ENCODE measurements around the gene LRP1B.
"Not testable (repeated sequence)": the region's sequence is repeated elsewhere in the genome, so short reads cannot be mapped to it uniquely, and the experiment has no call there.

The LRP1B gene

DNA sequence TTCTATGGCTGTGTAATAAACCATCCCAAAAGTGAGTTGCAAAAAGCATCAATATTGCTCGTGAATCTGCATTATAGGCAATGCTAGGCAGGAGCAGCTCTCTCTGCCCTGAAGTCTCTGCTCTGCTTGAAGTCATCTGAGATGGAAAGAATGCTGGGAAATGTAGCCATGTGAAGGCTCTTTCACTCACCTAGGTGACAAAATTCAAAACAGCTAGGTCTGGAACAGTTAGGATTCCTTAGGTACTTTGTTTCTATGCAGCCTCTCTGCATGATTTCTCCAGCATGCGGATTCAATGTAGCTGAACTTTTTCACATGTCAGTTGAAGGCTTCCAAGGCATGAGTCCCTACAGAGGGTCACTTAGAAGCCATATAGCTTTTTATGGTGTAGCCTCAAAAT lies 1383.7 kb downstream of the LRP1B start:
- no peak for DNase-seq

DNA sequence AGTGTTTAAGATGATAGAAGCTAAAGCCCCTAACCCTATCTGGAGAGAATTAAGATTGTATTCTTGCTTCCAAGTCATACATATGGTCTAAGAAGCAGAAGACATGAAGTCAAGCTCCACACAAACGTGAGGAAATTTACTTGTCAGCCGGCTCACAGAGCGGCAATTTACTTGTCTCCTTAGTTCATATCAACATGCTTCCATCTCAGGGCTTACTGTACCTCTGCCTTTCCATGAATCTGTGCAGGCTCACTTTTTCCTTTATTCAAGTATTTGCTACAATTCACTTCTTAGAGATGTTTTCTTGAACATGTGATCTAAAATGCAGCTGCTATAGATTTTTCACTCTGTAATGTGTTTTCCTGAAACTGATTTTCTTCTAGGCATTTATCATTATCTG lies 1386.4 kb downstream of the LRP1B start:
- DNase-seq, result no peak

DNA sequence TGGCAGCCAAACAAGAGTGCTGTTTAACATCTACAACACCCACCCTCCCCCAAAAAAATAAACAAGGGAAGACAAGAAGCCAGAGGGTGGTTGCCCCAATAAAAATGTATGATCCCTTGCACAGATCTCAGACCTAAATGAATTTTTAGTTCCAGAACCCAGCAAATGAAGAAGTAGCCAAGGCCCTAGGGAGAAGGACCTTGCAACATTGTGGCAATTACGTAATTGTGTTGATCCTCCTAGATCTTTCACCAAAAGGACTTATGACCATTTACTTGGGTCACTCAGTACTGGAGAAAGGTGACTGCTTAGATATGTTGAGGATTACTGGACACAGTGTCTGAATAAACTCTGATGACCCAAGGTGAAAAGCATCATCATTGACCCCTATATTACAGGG lies 1393.8 kb downstream of the LRP1B start:
- no peak for DNase-seq

DNA sequence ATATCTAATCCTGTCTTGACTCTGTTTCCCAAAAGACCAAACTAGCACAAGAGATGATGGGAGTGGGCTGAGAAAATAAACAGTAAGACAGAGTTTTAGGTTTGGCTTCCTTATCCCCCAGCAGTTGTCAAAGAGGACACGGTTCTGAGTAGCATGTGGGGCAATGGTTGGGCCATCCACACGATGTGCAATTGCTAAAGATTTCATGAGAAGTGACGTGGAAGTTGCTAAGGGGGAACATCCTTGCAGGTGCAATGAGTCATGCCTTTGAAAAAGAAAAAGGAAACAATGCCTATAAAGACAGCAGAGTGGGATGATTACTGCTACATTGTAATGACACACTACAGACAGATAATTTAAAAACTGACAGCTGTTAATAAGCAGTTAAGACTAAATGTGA lies 1395.8 kb downstream of the LRP1B start:
- no peak for DNase-seq

DNA sequence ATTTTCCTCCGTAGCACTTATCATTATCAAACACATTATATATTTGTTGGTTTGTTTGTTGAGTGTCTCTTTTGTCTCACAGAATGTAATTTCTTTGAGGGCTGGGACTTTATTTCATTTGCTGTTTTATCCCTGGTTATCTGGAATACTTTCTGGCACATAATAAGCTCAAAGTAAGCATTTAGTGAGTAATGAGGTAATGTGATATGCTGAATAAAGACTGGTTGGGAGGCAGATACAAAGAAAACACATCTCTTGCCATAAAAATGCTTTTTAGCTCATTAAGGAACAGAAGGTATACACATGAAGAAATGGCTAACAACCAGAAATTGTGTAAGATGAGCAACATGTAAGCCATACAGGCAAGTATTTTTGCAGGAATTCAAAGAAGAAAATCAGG lies 1411.8 kb downstream of the LRP1B start:
- no peak for DNase-seq

DNA sequence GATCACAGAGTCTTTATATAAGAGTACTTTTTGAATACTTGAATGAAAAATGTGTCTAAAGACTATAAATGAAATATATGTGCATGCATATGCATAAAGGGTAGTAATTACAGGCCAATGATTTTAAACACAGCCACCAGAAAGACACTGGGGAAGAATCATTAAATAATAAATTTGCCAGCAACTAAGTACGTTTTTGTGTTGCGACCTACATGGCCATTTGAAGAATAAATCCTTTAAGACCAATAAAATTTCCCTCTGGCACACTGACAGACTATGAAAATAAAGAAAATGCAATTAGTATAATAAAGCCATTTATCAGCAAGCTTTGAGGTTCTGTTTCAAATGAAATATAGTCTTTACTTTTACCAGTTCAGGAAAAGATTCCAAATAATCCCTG lies 1413.3 kb downstream of the LRP1B start:
- DNase-seq, result no peak

DNA sequence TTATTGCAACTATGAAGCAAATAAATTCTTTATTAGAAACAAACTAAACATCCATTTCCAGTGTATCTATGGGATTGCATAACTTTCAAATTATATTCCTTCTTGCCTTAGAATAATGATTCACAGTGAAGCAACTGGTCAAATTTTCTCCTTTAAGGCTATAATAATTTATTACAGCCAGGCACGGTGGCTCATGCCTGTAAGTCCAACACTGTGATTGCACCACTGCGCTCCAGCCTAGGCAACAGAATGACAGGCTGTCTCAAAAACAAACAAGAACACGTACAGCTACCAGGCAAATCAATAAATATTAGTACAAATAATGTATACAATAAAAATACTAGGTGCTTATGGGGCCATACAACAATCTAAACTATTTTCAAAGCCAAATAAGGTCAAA lies 1416.2 kb downstream of the LRP1B start:
- no peak for DNase-seq

DNA sequence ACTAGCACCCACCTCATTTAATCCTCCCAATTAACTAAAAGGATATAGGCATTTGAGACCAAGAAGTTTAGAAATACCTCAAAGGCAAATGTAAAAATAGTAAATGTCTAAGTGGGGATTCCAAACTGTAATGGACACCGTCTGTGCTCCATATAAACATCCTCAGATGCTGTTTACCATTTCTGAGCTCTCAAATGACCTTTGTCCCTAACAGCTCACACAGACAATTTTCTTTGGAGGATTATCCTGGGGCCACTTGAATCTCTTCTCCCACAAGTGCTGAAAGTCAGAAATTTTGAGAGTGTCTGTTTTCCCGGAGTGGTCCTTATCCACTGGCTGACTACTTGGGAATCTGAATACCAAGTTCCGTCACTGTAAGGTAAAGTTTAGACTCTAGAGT lies 1418.9 kb downstream of the LRP1B start:
- DNase-seq, result no peak

DNA sequence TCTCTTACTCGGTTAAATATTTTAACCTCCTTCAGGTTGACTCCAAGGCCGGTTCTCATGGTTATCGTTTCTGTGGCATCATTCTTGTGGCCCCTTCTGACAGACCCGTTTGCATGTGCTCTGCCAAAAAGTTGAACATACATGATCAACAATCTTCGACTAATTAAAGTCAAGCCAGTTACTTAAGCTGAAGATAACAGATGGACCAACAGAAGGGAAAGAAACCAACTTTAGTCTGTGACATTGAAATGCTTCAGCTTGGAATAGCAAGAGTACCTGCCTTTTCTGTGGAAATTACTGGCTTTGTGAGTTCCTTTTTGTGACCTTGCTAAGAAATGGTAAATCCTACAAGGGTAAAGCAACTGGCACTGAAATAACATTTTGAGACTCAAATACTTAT lies 1429.1 kb downstream of the LRP1B start:
- no peak for DNase-seq

DNA sequence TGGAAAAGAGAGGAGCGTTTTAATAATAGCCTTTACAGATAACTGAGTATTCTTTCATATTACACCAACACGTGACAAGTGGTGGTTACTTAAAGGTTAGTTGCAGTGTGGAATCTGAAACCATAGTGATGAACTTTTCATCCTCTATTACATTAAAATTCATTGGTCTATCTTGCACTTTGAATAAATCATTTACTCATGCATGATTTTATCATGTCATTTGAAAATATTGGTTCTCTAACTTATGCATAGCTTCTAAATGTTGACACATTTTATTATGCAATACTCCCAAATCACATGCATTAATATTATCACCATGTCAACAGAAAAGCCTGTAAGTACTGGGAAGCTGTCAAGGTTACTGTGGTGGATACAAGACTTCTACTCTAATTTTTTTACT lies 1432.2 kb downstream of the LRP1B start:
- no peak for DNase-seq

DNA sequence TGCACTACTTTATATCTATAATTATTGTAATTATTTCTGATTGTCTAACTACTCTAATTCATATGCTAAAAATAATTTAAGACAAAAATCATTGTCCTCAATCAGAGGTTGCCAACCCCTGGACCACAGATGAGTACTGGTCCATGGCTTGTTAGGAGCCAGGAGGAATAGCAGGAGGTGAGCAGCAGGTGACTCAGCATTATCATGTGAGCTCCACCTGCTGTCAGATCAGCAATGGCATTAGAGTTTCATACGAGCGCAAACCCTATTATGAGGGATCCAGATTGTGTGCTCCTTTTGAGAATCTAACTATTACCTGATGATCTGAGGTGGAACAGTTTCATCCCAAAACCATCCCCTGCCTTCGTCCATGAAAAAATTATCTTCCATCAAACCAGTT lies 1434.4 kb downstream of the LRP1B start:
- DNase-seq, result no peak

DNA sequence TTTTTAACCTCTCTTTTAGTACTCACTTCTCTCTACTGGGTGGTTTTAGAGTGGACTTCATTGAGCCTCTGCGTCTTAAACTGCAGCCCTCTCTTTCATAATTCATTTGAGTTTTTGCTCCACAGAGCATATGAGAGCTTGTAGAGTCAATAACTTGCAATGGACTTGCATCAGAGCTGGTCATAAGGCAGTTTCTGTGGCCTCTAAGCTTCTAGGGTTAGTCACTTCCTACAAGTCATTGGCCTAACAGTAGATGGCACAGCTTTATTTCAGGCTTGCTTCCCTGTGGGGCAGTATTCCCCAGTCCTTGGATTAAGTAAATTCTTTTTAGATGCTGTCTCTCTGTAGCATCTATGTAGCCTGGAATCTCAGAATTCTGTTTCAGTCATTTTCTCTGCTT lies 1435.7 kb downstream of the LRP1B start:
- DNase-seq, result no peak

DNA sequence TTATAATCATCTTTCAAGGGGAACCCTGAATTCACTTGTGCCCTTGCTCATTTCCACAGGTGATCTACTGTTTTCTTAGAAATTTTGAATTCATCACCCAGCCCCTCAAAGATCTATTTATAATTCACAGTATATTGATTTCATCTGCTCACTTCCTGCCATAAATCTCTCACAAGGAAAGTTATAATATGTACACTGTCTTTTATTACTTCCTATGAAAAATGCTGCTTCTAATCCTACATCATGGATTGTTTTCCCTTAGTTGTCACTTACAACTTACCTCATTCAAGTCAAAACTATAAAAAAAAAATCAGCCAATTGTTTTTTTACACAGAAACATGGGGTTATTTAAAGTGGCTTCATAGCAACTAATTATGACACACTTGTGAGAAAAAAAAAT lies 1443.0 kb downstream of the LRP1B start:
- DNase-seq, result no peak

DNA sequence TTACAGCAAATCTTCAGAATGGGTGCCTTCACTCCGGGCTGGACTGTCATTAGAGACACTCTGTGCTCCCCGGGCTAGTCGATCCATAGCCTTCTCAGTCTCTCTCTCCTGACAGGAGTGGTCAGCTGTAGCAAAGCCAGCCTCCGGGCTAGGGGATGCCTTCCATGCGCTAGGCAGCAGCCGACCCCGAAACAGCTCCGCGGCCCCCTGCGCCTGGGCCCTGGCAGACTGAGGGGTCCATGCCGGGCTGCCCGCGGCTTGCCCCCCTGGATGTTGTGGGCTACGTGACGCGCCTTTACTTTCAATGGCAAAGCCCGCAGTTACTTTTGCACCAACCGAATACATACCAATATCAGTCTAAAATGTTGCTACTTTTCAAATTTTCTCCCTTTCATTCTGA lies 1447.2 kb downstream of the LRP1B start:
- no peak for DNase-seq

DNA sequence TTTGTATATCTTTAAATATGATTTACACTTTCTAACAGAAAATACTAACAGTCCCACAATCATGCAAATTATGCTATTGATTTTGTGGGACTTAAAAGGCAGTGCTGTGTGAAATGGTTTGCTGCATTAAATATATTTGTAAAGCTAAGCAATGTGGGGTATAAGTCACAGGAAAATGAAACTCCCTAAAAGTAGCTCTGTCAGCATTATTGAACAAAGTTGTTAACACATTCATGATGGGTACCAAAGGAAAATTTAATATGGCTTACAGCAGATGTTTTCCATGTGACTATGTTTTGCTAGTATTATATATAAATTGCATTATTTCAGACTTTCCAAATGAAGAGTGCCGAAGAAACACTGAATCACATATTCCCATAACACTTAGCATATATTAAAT lies 1450.0 kb downstream of the LRP1B start:
- no peak for DNase-seq

DNA sequence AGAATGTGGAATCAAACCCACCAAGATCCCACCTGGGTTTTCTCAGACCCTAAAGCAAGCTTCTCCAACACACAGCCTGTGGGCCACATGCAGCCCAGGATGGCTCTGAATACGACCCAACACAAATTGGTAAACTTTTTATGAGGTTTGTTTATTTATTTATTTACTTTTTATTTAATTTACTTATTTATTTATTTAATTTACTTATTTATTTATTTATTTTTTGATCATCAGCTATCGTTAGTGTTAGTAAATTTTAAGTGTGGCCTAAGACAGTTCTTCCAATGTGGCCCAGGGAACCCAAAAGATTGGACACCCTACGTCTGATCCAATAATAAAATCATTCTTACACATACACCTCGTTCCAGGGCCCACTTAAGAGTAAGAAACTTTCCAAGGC lies 1451.1 kb downstream of the LRP1B start:
- DNase-seq, result no peak

DNA sequence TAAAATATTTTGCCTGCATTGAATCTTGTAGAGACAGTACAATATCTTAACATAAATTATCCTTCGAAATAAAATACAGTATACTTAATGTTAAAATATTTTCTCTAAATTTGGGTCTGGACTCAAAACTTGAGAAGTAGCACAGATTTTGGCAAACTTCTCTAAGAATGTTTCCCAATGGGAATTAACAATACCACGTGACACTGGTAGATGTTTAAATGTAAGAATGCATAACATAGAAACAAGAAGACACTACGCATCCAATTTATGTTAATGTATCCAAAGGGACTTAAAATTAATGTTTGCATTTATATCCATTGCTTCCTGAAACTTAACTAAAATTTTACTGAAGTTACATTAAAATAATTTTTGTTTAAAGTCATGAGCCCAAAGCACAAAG lies 1460.9 kb downstream of the LRP1B start:
- no peak for DNase-seq

DNA sequence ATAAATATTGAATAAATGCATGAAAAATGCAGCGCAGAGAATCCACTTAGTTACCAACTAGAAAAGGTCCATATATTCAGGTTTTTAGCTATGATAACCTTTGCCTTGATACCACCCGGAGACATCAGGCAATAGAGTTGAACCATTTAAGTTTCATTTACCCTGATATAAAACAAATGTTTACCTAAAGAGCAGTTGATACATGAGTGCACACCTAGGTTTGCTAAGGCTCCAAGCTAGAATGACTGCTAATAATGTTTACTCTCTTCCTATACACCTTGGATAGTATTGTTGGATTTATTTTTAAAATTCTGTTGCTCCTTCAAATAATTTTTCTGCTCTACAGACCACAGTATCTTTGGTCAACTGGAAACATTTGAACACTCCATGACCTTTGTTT lies 1463.6 kb downstream of the LRP1B start:
- DNase-seq, result no peak

DNA sequence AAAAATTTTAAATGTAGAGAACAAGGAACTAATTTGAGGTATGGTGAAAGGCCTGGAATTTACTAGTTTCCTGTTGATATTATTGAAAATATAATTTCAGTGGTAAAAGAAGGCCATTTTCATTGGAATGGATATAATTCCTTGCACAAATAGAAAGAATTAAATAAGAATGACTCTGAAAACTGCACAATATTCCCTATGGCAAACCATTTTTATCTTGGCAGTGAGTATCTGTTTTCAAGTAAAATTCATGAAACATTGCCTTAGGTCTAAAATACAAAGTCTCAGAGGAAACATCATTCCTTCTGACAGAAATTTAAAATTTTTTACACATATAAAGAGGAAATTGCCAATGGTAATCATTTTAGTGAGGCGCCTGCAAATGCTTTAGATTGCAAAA lies 1468.3 kb downstream of the LRP1B start:
- no peak for DNase-seq

DNA sequence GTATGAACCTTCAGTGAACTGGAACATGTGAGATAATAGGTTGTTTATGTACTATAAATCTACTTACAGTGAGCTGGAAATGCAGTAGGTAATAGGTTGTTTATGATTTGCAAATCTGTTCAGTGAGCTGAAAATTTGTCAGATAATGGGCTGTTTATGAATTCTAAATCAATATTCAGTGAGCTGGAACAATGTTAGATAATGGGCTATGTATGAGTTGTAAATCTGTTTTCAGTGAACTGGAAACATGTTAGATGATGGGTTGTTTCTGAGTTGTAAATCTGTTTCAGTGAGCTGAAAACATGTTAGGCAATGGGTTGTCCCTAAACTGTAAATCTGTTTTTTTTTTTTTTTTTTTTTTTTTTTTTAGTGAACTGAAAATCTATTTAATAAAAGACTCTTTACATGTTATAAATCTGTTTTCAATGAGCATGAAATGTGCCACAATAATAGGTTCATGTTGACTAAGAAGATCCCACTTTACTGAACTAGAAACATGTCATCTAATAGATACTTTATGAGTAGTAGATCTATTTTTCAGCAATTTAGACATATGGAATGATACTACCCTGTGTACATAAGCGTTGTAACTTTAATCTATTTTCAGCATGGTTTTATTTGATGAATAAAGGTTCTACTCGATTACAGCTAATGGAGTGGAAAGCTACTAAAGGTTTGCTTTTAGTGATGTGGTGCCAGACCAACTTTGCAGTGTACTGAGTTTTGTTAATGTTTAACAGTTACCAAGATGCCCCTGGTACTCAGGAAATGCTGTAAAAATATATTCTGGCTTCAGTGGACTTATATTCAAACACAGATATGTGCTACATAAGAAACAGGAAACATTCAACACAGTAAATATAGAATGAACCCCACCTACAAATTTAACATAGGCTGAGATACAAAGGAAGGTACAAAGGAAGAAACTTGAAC lies 1471.8 kb downstream of the LRP1B start:
- DNase-seq, result no peak

DNA sequence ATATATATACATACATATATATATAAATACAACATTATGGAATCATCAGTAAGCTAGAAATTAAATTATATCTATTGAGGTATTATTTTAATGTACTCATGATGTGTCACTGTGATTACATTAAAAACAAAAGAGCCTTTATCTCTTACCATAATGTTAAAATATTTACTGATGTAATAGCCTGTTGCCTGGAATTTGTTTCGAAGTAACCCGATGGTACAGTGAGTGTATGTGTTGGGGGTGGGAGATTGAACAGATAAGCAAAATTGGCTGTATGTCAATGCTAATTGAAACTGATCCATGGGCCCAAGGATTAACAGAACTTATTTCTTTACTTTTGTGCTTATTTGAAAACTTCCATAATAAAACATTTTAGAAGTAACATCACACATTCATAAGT lies 1473.2 kb downstream of the LRP1B start:
- DNase-seq, result no peak

DNA sequence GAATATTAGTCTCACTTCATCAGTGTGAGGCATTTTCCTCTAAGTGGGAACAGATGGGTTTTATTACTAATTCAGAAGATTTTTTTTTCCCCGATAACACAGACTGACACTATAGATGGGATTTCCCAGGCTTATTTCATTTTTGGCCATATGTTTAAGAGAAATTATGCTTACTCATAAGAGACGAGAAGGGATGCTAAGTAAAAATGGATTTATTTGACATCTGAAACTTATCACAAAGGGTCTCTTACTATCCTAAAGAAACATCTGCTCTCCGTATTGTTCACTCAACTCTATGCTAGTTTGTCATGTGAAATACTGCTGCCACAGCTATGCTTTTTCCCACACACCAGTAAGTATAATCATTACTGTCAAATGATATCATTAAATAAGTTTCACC lies 1476.3 kb downstream of the LRP1B start:
- no peak for DNase-seq

DNA sequence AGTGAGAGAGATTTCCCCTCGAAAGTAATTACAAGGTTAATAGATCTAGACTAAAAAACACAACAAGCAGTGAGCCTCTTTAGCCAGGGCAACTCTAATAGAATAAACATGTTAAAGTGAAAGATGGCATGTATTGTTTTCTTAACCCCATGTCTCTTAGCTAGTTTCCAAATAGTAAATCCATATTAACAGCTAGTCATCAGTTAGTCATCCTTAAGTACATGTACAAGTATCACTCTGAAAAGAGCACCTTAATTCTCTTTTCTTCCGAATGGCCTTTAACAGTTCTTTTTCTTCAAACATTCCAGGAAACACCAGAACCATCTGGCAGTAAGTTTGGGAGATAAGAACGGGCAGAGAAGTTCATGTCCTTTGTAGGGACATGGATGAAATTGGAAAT lies 1480.0 kb downstream of the LRP1B start:
- no peak for DNase-seq

DNA sequence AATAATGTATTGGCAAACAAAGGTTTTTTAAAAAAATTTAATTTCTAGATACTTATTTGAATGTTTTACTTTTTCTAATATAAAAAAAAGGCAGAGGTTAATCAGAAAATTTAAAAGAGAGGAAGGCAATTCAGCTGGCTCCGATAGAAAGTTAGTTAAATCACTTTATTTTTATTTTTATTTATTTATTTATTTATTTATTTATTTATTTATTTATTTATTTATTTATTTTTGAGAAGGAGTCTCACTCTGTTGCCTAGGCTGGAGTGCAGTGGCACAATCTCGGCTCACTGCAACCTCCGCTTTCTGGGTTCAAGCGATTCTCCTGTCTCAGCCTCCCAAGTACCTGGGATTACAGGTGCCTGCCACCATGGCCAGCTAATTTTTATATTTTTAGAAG lies 1480.7 kb downstream of the LRP1B start:
- DNase-seq, result not testable (repeated sequence)

DNA sequence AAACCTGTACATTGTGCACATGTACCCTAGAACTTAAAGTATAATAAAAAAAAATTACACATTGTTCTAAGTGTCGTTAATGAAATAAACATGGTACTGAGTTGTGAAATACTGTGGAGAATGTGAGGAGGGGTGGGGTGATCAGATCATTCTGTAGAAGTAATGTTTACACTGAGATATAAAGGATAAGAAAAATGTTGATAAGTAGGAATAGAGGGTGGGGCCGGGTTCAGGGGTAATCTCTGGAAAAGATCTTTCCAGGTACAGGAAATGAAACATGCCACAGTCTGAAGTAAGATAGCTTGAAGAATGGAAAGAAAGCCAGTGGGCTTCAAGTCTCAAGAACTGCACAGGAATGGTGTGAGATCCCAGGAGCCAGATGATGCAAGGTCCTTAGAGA lies 1482.4 kb downstream of the LRP1B start:
- no peak for DNase-seq
